Right cardiac atrium (tissue), 5 donors: ENCODE data around the gene LYZL4. TPM values are rescaled to one million over a fixed set of nuclear protein-coding genes. Genes with fewer than 3 reads are reported as not detected.

Source experiments
- polyA plus RNA-seq: library from polyadenylated mRNA; stranded (reverse); fragments of 200-250 nt; gene quantifications from one replicate; pipeline ENCODE4 v1.2.3, GENCODE V29; 2013
- total RNA-seq, 4 donors: library from RNA; stranded (reverse); fragmentation: NEBNext Ultra II Directional; extraction: Animal tissue kit (Norgen Biotek cat#: 25700); gene quantifications; one replicate each; pipeline ENCODE4 v1.2.1, GENCODE V29; 2021
- donor health status: healthy with polysubstance abuse.
- donor health status: DM: no; HTN: yes; CAD: no.
- donor health status: DM: no; HTN: no; CAD: no.
- donor health status: DM: no; HTN: yes; CAD: no; lungs with severe emphysema.
- donor health status: DM: yes; HTN: yes; CAD: no.

Gene LYZL4
- total and polyA plus RNA-seq, 5 donors, result not detected

Other genes starting within 250 kb of the LYZL4 start
- not detected for gene CCK, start 144.4 kb downstream of the LYZL4 start, total RNA-seq
- not detected for gene CCK, start 144.4 kb downstream of the LYZL4 start, polyA plus RNA-seq
- gene VIPR1, start 92.0 kb upstream of the LYZL4 start, total RNA-seq, result 10 to 100 TPM in 2 of 4 donors, 1 to 10 TPM in 2; 4.9 to 12.8 (median 8.6) TPM
- gene VIPR1, start 92.0 kb upstream of the LYZL4 start, polyA plus RNA-seq, result 10.2 TPM
- gene SEC22C, start 171.4 kb upstream of the LYZL4 start, total RNA-seq, result 10 to 100 TPM; 24.9 to 29.9 (median 28.4) TPM
- gene SEC22C, start 171.4 kb upstream of the LYZL4 start, polyA plus RNA-seq, result 20.2 TPM
- 10 to 100 TPM; 11.8 to 14.2 (median 13.5) TPM for gene SS18L2, start 180.2 kb upstream of the LYZL4 start, total RNA-seq
- 26.7 TPM for gene SS18L2, start 180.2 kb upstream of the LYZL4 start, polyA plus RNA-seq
- 10 to 100 TPM; 27.7 to 35.8 (median 29.5) TPM for gene NKTR, start 190.1 kb upstream of the LYZL4 start, total RNA-seq
- 22.6 TPM for gene NKTR, start 190.1 kb upstream of the LYZL4 start, polyA plus RNA-seq
- gene ZBTB47, start 243.1 kb upstream of the LYZL4 start, total RNA-seq, result 100 to 1,000 TPM; 100 to 141 (median 118) TPM
- 99.5 TPM for gene ZBTB47, start 243.1 kb upstream of the LYZL4 start, polyA plus RNA-seq